ENCODE data around the gene MAEA.

The MAEA gene

GRCh38 chr4:1373892-1374705 is 84.4 kb downstream of the MAEA start:
- H3K4me1 ChIP-seq (ENCODE audit: control insufficient read depth, insufficient read depth, low read length) = no peaks in the 10 kb centered on the region
- H3K9me3 ChIP-seq (ENCODE audit: control insufficient read depth, insufficient read depth, low read depth, low read length) = no peaks in the 10 kb centered on the region
- H3K9ac ChIP-seq (ENCODE audit: low read length) = no peak overlapping the region
- H3K27me3 ChIP-seq (ENCODE audit: control insufficient read depth, insufficient read depth, low read length) = no peaks in the 10 kb centered on the region
- H3K4me3 ChIP-seq (ENCODE audit: low read depth, low read length) = no peak overlapping the region
- peaks cover 43% of the 10 kb centered on the region for H3K36me3 ChIP-seq (ENCODE audit: control insufficient read depth, insufficient read depth, low read length)
- H3K27ac ChIP-seq (ENCODE audit: low read depth, low read length) = no peak overlapping the region

- Histone ChIP-seq H3K4me1 (ENCODE audit: control insufficient read depth, insufficient read depth, low read length) (no peaks in the 10 kb centered on the region), H3K9ac (ENCODE audit: low read length) (no peak overlapping the region), H3K9me3 (ENCODE audit: control insufficient read depth, insufficient read depth, low read depth, low read length) (no peaks in the 10 kb centered on the region), H3K27me3 (ENCODE audit: control insufficient read depth, insufficient read depth, low read length) (no peaks in the 10 kb centered on the region), H3K4me3 (ENCODE audit: low read depth, low read length) (no peak overlapping the region), H3K27ac (ENCODE audit: low read depth, low read length) (no peak overlapping the region), H3K36me3 (ENCODE audit: control insufficient read depth, insufficient read depth, low read length) (peaks cover 43% of the 10 kb centered on the region)
These were observed 85.0 kb downstream of the MAEA start for GRCh38 chr4:1374706-1375045.

- Histone ChIP-seq H3K4me1 (ENCODE audit: control insufficient read depth, insufficient read depth, low read length) (no peaks in the 10 kb centered on the region), H3K27me3 (ENCODE audit: control insufficient read depth, insufficient read depth, low read length) (no peaks in the 10 kb centered on the region), H3K27ac (ENCODE audit: low read depth, low read length) (no peak overlapping the region), H3K9ac (ENCODE audit: low read length) (no peak overlapping the region), H3K4me3 (ENCODE audit: low read depth, low read length) (no peak overlapping the region), H3K9me3 (ENCODE audit: control insufficient read depth, insufficient read depth, low read depth, low read length) (no peaks in the 10 kb centered on the region), H3K36me3 (ENCODE audit: control insufficient read depth, insufficient read depth, low read length) (peaks cover 43% of the 10 kb centered on the region)
These were observed 85.5 kb downstream of the MAEA start for GRCh38 chr4:1375051-1375721.

GRCh38 chr4:1375761-1376322 is 86.2 kb downstream of the MAEA start:
- Histone ChIP-seq H3K4me1 (ENCODE audit: control insufficient read depth, insufficient read depth, low read length) (no peaks in the 10 kb centered on the region), H3K36me3 (ENCODE audit: control insufficient read depth, insufficient read depth, low read length) (peaks cover 45% of the 10 kb centered on the region), H3K9me3 (ENCODE audit: control insufficient read depth, insufficient read depth, low read depth, low read length) (no peaks in the 10 kb centered on the region), H3K27ac (ENCODE audit: low read depth, low read length) (no peak overlapping the region), H3K9ac (ENCODE audit: low read length) (no peak overlapping the region), H3K4me3 (ENCODE audit: low read depth, low read length) (no peak overlapping the region), H3K27me3 (ENCODE audit: control insufficient read depth, insufficient read depth, low read length) (no peaks in the 10 kb centered on the region)

- Histone ChIP-seq H3K9me3 (ENCODE audit: control insufficient read depth, insufficient read depth, low read depth, low read length) (no peaks in the 10 kb centered on the region), H3K27ac (ENCODE audit: low read depth, low read length) (no peak overlapping the region), H3K36me3 (ENCODE audit: control insufficient read depth, insufficient read depth, low read length) (peaks cover 40% of the 10 kb centered on the region)
These were observed 86.7 kb downstream of the MAEA start for GRCh38 chr4:1376391-1376840.

GRCh38 chr4:1376841-1377605 is 87.3 kb downstream of the MAEA start:
- H3K4me3 ChIP-seq (ENCODE audit: low read depth, low read length) = no peak overlapping the region
- no peaks in the 10 kb centered on the region for H3K4me1 ChIP-seq (ENCODE audit: control insufficient read depth, insufficient read depth, low read length)
- no peaks in the 10 kb centered on the region for H3K9me3 ChIP-seq (ENCODE audit: control insufficient read depth, insufficient read depth, low read depth, low read length)
- H3K27ac ChIP-seq (ENCODE audit: low read depth, low read length) = no peak overlapping the region
- peaks cover 34% of the 10 kb centered on the region for H3K36me3 ChIP-seq (ENCODE audit: control insufficient read depth, insufficient read depth, low read length)
- H3K27me3 ChIP-seq (ENCODE audit: control insufficient read depth, insufficient read depth, low read length) = no peaks in the 10 kb centered on the region
- no peak overlapping the region for H3K9ac ChIP-seq (ENCODE audit: low read length)

More at GRCh38 chr4:1376391-1376840, 86.7 kb downstream of the MAEA start:
- H3K9ac ChIP-seq (ENCODE audit: low read length) = no peak overlapping the region
- H3K4me3 ChIP-seq (ENCODE audit: low read depth, low read length) = no peak overlapping the region
- H3K4me1 ChIP-seq (ENCODE audit: control insufficient read depth, insufficient read depth, low read length) = no peaks in the 10 kb centered on the region
- no peaks in the 10 kb centered on the region for H3K27me3 ChIP-seq (ENCODE audit: control insufficient read depth, insufficient read depth, low read length)

- H3K36me3 ChIP-seq (ENCODE audit: control insufficient read depth, insufficient read depth, low read length) = peaks cover 27% of the 10 kb centered on the region
- no peak overlapping the region for H3K27ac ChIP-seq (ENCODE audit: low read depth, low read length)
- no peaks in the 10 kb centered on the region for H3K27me3 ChIP-seq (ENCODE audit: control insufficient read depth, insufficient read depth, low read length)
- H3K9me3 ChIP-seq (ENCODE audit: control insufficient read depth, insufficient read depth, low read depth, low read length) = no peaks in the 10 kb centered on the region
- no peak overlapping the region for H3K4me3 ChIP-seq (ENCODE audit: low read depth, low read length)
- H3K9ac ChIP-seq (ENCODE audit: low read length) = no peak overlapping the region
- H3K4me1 ChIP-seq (ENCODE audit: control insufficient read depth, insufficient read depth, low read length) = no peaks in the 10 kb centered on the region
These were observed 88.0 kb downstream of the MAEA start for GRCh38 chr4:1377606-1378261.

- Histone ChIP-seq H3K4me3 (ENCODE audit: low read depth, low read length) (no peak overlapping the region), H3K9me3 (ENCODE audit: control insufficient read depth, insufficient read depth, low read depth, low read length) (no peaks in the 10 kb centered on the region), H3K27ac (ENCODE audit: low read depth, low read length) (no peak overlapping the region), H3K27me3 (ENCODE audit: control insufficient read depth, insufficient read depth, low read length) (no peaks in the 10 kb centered on the region), H3K9ac (ENCODE audit: low read length) (no peak overlapping the region), H3K4me1 (ENCODE audit: control insufficient read depth, insufficient read depth, low read length) (no peaks in the 10 kb centered on the region), H3K36me3 (ENCODE audit: control insufficient read depth, insufficient read depth, low read length) (peaks cover 28% of the 10 kb centered on the region)
These were observed 89.0 kb downstream of the MAEA start for GRCh38 chr4:1378559-1379231.

GRCh38 chr4:1379351-1379781 is 89.7 kb downstream of the MAEA start:
- H3K27me3 ChIP-seq (ENCODE audit: control insufficient read depth, insufficient read depth, low read length) = no peaks in the 10 kb centered on the region
- H3K36me3 ChIP-seq (ENCODE audit: control insufficient read depth, insufficient read depth, low read length) = peaks cover 33% of the 10 kb centered on the region
- H3K4me3 ChIP-seq (ENCODE audit: low read depth, low read length) = no peak overlapping the region
- H3K9ac ChIP-seq (ENCODE audit: low read length) = no peak overlapping the region
- no peak overlapping the region for H3K27ac ChIP-seq (ENCODE audit: low read depth, low read length)
- H3K9me3 ChIP-seq (ENCODE audit: control insufficient read depth, insufficient read depth, low read depth, low read length) = no peaks in the 10 kb centered on the region
- H3K4me1 ChIP-seq (ENCODE audit: control insufficient read depth, insufficient read depth, low read length) = no peaks in the 10 kb centered on the region

- no peaks in the 10 kb centered on the region for H3K27me3 ChIP-seq (ENCODE audit: control insufficient read depth, insufficient read depth, low read length)
- H3K27ac ChIP-seq (ENCODE audit: low read depth, low read length) = no peak overlapping the region
- peaks cover 32% of the 10 kb centered on the region for H3K36me3 ChIP-seq (ENCODE audit: control insufficient read depth, insufficient read depth, low read length)
- no peak overlapping the region for H3K4me3 ChIP-seq (ENCODE audit: low read depth, low read length)
- H3K4me1 ChIP-seq (ENCODE audit: control insufficient read depth, insufficient read depth, low read length) = no peaks in the 10 kb centered on the region
- H3K9ac ChIP-seq (ENCODE audit: low read length) = no peak overlapping the region
- H3K9me3 ChIP-seq (ENCODE audit: control insufficient read depth, insufficient read depth, low read depth, low read length) = no peaks in the 10 kb centered on the region
These were observed 90.2 kb downstream of the MAEA start for GRCh38 chr4:1379801-1380331.
